ENCODE results near the gene USP49.

USP49 gene

GRCh38 chr6:41748542-41748941 is 146.6 kb downstream of the USP49 start:
- DNase-seq = no peak

GRCh38 chr6:41748102-41748477 is 147.1 kb downstream of the USP49 start:
- DNase-seq = no peak

GRCh38 chr6:41747256-41748101 is 147.7 kb downstream of the USP49 start, which contains the start of gene PGC:
TSS of gene PGC (minus strand) at chr6:41747397. CDS start at chr6:41747334, 63 bp downstream.
- DNase-seq = no peak

- DNase-seq = no peak
These were observed 149.1 kb downstream of the USP49 start for GRCh38 chr6:41746107-41746506.

- no peak for DNase-seq
These were observed 150.9 kb downstream of the USP49 start for GRCh38 chr6:41744236-41744787.

- no peak for DNase-seq
These were observed 151.6 kb downstream of the USP49 start for GRCh38 chr6:41743406-41744235.

GRCh38 chr6:41741625-41742490 is 153.3 kb downstream of the USP49 start:
- DNase-seq = no peak

- no peak for DNase-seq
These were observed 154.6 kb downstream of the USP49 start for GRCh38 chr6:41740366-41741162.

Data from NK-92 treated with Interleukin-12 subunit alpha and Interleukin-12 subunit beta, amount 100 ng/mL, for 24 hours (cell line).